ENCODE results near the gene FBXO33. TPM values are rescaled to one million over a fixed set of nuclear protein-coding genes. Genes with fewer than 3 reads are reported as not detected.

FBXO33 gene
- total RNA-seq, 6 donors from 2014 or later: 10.1 to 23.2 (median 14.3) TPM

- Histone ChIP-seq H3K4me1 (no peaks in the 10 kb centered on the region), H3K36me3 (no peaks in the 10 kb centered on the region), H3K4me3 (no peak overlapping the region), H3K9me3 (no peaks in the 10 kb centered on the region), H3K27ac (no peak overlapping the region), H3K27me3 (no peaks in the 10 kb centered on the region)
- DNase-seq (no peak), ATAC-seq (ENCODE audit: low FRiP score in 2 of 2) (no peak)
- WGBS, 2 donors: 74 to 80% methylated on average over 1 of the region's 1 CpG
- TF ChIP-seq EP300 (IDR thresholded peaks at IDR 0.05): no peak
- TF ChIP-seq POLR2AphosphoS5 (IDR thresholded peaks at IDR 0.05): no peak
- TF ChIP-seq CTCF (IDR thresholded peaks at IDR 0.05): no peak
- no peak for TF ChIP-seq POLR2A (IDR thresholded peaks at IDR 0.05)
Observed at GRCh38 chr14:39383026-39383660, 49.1 kb downstream of the FBXO33 start.

- 90 to 94% methylated on average over 3 of the region's 3 CpGs for WGBS, 2 donors
Observed at GRCh38 chr14:39382463-39382862, 49.8 kb downstream of the FBXO33 start.

GRCh38 chr14:39381366-39381765, 50.9 kb downstream of the FBXO33 start:
- no peaks in the 10 kb centered on the region for H3K4me1 ChIP-seq
- ATAC-seq (ENCODE audit: low FRiP score in 2 of 2) (no peak), DNase-seq (no peak)
- no peaks in the 10 kb centered on the region for H3K27me3 ChIP-seq
- no peak for TF ChIP-seq EP300 (IDR thresholded peaks at IDR 0.05)
- TF ChIP-seq POLR2A (IDR thresholded peaks at IDR 0.05): no peak
- no peak for TF ChIP-seq CTCF (IDR thresholded peaks at IDR 0.05)
- no peak for TF ChIP-seq POLR2AphosphoS5 (IDR thresholded peaks at IDR 0.05)
- H3K36me3 ChIP-seq: no peaks in the 10 kb centered on the region
- H3K4me3 ChIP-seq: no peak overlapping the region
- no peak overlapping the region for H3K27ac ChIP-seq
- no peaks in the 10 kb centered on the region for H3K9me3 ChIP-seq
- WGBS, 2 donors: 95 to 98% methylated on average over 4 of the region's 4 CpGs

More at GRCh38 chr14:39382463-39382862, 49.8 kb downstream of the FBXO33 start:
- ATAC-seq (ENCODE audit: low FRiP score in 2 of 2) (no peak), DNase-seq (no peak)
- TF ChIP-seq EP300 (IDR thresholded peaks at IDR 0.05) (no peak), POLR2A (IDR thresholded peaks at IDR 0.05) (no peak), CTCF (IDR thresholded peaks at IDR 0.05) (no peak), POLR2AphosphoS5 (IDR thresholded peaks at IDR 0.05) (no peak)
- Histone ChIP-seq H3K9me3 (no peaks in the 10 kb centered on the region), H3K27ac (no peak overlapping the region), H3K4me1 (no peaks in the 10 kb centered on the region), H3K36me3 (no peaks in the 10 kb centered on the region), H3K27me3 (no peaks in the 10 kb centered on the region), H3K4me3 (no peak overlapping the region)

GRCh38 chr14:39376667-39377403, 55.4 kb downstream of the FBXO33 start:
- no peaks in the 10 kb centered on the region for H3K27me3 ChIP-seq
- H3K4me1 ChIP-seq: no peaks in the 10 kb centered on the region
- H3K27ac ChIP-seq: no peak overlapping the region
- ATAC-seq (ENCODE audit: low FRiP score in 2 of 2): peak in 1 of 2 donors; percentile 42
- TF ChIP-seq EP300 (IDR thresholded peaks at IDR 0.05): no peak
- no peak for DNase-seq
- WGBS, 2 donors: 49 to 56% methylated on average over 4 of the region's 4 CpGs
- no peaks in the 10 kb centered on the region for H3K36me3 ChIP-seq
- H3K9me3 ChIP-seq: no peaks in the 10 kb centered on the region
- H3K4me3 ChIP-seq: no peak overlapping the region

- DNase-seq: no peak
- Histone ChIP-seq H3K4me1 (no peaks in the 10 kb centered on the region), H3K27ac (no peak overlapping the region), H3K36me3 (peaks cover 0 to 11% (median 3%) of the 10 kb centered on the region in 4 donors), H3K9me3 (no peaks in the 10 kb centered on the region), H3K4me3 (no peak overlapping the region), H3K27me3 (no peaks in the 10 kb centered on the region)
- TF ChIP-seq POLR2AphosphoS5 (IDR thresholded peaks at IDR 0.05): no peak
- no peak for TF ChIP-seq CTCF (IDR thresholded peaks at IDR 0.05)
- TF ChIP-seq POLR2A (IDR thresholded peaks at IDR 0.05): no peak
- no peak for TF ChIP-seq EP300 (IDR thresholded peaks at IDR 0.05)
- no peak for ATAC-seq (ENCODE audit: low FRiP score in 2 of 2)
Observed at GRCh38 chr14:39374851-39375250, 57.4 kb downstream of the FBXO33 start.
